GM19324 (cell line): ENCODE measurements around the gene CEP89.
"Not testable (repeated sequence)": the region's sequence is repeated elsewhere in the genome, so short reads cannot be mapped to it uniquely, and the experiment has no call there.

Source experiments
- ATAC-seq: cut with Tn5 transposase; IDR thresholded peaks from one replicate; pipeline ENCODE4 v1.9.1; 2021; ENCODE audit warnings: mild to moderate bottlenecking, moderate library complexity; ENCODE audit not compliant: unreplicated experiment, low FRiP score

CEP89 gene

GRCh38 chr19:32901504-32902161 lies 70.1 kb downstream of the CEP89 start:
- no peak for ATAC-seq

- no peak for ATAC-seq
Measured at GRCh38 chr19:32896516-32897214, 75.1 kb downstream of the CEP89 start.

DNA sequence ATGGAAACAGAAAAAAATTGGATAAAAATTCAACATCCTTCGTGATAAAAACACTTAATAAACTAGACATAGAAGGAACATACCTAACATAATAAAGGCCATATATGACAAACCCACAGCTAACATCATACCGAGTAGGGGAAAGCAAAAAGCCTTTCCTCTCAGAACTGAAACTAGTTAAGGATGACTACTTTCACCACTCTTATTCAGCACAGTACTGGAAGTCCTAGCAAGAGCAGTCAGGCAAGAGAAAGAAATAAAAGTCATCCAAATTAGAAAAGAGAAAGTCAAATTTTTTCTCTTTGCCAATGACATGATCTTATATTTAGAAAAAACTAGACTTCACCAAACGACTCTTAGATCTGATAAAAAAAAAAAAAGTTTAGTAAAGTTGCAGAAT lies 76.4 kb downstream of the CEP89 start:
- no peak for ATAC-seq

DNA sequence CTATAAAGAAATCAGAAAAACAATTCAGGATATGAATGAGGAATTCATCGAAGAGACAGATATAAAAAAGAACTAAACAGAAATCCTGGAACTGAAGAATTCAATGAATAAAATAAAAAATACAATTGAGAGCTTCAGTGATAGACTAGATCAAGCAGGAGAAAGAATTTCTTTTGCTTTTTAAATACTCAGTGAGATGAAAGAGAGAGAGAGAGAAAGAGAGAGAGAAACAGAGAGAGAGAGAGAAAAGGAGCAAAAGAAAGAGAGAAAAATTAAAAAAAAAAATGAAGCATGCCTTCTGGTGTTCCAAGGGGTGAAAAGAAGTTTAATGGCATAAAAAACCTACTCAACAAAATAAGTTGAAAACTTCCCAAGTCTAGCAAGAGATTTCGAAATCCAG lies 80.1 kb downstream of the CEP89 start:
- no peak for ATAC-seq

GRCh38 chr19:32890841-32891240 lies 80.9 kb downstream of the CEP89 start:
- ATAC-seq, result no peak

DNA sequence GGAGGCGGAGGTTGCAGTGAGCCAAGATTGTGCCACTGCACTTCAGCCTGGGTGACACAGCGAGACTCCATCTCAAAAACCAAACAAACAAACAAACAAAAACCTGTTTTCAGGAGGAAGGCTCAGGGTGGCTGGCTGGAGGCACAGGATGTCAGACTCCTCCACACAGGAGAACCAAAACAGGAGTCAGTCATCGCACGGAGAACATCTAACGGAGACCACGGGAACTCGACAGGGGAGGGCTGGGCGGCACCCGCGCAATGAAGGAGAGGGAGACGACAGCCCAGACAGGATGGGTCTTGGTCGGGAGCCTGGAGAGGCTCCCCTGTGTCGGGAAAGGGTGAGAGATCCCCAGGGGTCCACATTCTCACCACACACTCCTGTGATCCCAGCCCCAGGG lies 81.4 kb downstream of the CEP89 start:
- no peak for ATAC-seq

DNA sequence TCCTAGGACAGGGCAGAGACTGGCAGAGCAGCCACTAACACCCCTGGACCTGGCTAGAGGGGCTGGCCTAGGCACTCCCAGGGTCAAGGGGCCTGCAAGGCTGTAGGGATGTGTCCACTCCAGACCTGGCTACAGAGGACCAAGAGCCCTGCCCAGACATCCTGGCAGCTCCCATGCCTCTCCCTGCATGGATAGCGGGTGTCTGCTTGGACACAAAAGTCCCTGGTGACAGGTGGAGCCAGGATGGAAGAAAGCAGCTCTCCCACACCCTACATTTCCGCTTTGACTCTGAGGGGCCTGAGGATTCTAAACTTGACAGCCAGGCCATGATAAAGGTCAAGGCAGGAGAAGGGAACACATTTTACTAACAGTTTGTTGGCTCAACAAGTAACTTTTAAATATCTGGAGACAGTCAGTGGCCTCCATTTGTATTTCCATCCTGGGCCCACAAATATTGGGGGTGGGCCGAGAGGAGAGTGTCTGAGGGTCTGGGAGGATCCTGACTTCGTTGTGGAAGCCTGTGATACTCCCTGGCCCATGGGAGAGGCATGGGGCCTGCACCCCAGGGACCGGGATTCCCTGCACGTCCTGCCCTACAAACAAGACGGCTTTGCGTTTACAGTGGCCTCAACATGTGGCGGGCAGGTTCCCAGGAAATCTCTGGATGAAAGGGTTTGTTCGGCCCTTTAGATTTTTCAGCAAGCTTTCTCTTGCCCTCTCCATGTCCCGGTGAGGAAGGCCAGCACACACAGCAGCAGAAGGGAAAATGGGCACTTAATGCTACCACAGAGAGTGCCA lies 82.4 kb downstream of the CEP89 start:
- ATAC-seq, result no peak

- no peak for ATAC-seq
Measured at GRCh38 chr19:32887572-32888215, 84.1 kb downstream of the CEP89 start.

DNA sequence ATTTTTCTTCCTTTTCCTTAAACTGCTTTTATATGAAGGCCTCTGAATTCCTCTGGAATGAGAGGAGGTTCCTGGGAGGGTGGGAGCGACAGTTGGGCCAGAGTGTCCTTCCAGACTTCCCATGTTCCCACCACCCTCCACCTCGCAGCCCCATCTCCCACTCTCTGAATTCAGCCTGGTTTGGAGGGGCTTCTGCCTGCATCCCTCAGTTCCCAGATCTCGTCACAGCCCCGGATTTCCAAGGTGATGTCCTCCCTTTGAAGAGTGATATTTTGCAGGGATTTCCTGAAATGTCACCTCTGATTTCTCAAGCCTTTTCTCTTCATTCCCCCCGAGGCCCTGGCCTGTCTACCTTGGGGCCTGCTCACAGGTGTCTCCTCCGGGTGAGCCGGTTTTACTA lies 85.5 kb downstream of the CEP89 start:
- no peak for ATAC-seq

DNA sequence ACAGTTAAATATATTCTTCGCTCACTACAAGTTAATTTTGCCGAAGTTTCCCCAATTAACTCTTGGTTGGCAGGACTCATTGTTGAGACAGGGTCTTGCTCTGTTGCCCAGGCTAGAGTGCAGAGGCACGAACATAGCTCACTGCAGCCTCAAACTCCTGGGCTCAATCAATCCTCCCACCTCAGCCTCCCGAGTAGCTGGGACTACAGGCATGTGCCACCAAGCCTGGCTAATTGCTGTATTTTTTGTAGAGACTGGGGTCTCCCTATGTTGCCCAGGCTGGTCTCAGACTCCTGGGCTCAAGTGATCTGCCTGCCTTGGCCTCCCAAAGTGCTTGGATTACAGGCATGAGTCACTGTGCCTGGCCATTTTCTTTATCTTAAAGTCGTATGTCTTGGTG lies 86.5 kb downstream of the CEP89 start:
- ATAC-seq, result not testable (repeated sequence)

DNA sequence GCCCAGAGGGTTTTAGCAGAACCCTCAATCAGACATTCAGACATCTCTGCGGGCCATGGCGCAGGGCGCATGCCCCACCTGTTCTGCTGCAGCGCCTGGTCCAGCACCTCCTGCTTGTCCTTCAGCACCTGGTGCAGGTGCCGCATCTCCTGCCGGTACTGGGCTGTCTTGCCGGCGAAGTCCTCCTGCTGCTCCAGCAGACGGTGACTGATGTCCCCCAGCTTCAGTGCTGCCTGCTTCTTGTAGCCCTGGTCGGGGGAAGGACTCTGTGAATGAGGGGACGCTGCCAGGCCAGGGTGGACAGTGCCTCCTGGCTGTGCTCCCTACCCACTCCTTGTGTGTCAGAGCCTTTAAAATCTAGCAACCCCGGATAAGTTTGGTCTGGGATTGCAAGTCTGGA lies 90.0 kb downstream of the CEP89 start:
- ATAC-seq, result no peak

- ATAC-seq, result no peak
Measured at GRCh38 chr19:32880622-32881021, 91.1 kb downstream of the CEP89 start.

GRCh38 chr19:32879741-32880140 lies 92.0 kb downstream of the CEP89 start:
- ATAC-seq, result no peak

- ATAC-seq, result no peak
Measured at GRCh38 chr19:32878988-32879387, 92.8 kb downstream of the CEP89 start.

DNA sequence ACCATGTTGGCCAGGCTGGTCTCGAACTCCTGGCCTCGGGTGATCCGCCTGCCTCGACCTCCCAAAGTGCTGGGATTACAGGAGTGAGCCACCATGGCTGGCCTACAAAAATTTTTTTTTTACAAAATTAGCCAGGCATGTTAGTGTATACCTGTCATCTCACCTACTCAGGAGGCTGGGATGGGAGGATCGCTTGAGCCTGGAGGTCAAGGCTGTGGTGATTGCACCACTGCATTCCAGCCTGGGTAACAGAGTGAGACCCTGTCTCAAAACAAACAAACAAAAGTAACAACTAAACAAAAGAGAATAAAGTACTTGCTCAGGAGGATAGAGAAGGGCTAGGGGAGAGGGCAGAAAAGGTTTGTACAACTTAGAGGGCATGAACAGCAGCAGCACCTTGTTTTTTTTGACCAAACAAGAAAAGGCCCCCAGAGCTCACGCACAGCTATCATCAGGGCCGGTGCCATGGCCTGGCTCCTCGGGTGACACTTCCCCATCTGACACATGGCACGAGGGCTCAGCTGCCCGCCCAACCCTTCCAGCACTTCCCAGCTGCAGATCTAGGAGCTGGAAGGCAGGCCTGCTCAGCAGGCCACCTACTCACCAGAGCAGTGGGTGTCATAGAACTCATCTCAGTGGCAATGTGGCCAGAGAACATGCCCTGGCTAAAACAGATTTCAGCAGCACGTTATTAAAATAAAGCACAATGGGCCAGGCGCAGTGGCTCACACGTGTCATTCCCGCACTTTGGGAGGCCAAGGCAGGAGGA lies 93.6 kb downstream of the CEP89 start:
- ATAC-seq, result no peak

- ATAC-seq, result no peak
Measured at GRCh38 chr19:32877323-32877912, 94.3 kb downstream of the CEP89 start.

DNA sequence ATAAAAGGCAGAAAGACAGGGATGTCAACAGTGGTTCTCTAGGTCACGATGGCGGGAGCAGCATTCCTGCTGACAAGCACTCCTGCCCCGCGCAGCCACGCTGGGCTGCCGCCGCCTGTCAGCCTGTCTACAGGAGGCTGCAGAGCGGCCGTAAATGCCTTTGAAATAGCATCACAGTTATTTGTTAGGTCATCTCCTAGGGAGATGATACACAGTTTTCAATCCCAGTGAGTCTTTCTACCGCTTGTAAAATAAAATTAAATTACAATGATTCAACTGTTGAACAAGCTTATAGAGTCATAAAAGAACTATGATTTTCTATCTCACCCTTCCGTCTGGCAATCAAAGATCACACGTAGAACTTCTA lies 94.9 kb downstream of the CEP89 start:
- ATAC-seq, result no peak

DNA sequence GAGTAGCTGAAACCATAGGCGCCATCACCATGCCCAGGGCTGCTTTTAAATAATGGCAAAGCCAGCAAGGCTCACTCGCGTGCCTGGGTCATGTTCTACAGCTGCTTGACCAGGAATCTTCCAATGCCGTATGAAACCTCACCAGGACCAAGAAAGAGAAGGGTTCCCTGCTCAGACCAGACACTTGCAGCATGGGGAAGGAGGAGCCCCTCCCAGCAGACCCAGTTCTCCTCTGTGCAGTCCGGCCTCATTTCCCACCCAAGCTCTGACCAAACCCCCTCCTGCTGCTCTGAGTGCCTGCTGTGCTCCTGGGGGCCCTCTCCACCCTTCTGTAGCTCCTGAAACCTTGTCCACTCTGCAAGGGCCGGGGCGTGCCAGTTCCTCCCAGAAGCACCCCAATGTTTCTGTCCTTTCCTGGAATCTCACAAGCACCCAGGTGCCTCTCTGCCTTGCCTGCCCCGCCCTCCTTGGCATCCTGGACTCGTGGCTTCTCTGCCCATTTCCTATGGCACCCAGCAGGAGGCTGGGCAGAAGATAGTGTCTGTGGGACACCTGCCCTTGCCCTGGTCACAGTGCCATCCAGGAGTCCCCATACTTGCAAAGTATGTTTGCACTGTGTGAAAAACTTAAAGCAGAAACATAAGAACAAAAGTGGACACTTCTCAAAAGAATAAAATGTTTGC lies 95.4 kb downstream of the CEP89 start:
- no peak for ATAC-seq

- ATAC-seq, result no peak
Measured at GRCh38 chr19:32875428-32875827, 96.3 kb downstream of the CEP89 start.
